Subcutaneous abdominal adipose tissue (tissue), 5 donors: Measurements from ENCODE around the gene LRRC43.

Experiments used
- H3K27ac ChIP-seq: one replicate; pipeline ENCODE4 v1.7.0; 2013; ENCODE audit warnings: low read depth, mild to moderate bottlenecking, inconsistent platforms, low read length, moderate library complexity
- H3K27me3 ChIP-seq, 5 donors: one replicate each; pipeline ENCODE4 v1.7.0; 2013; ENCODE audit warnings: low read length in 5 of 5, inconsistent platforms in 1 of 5; ENCODE audit not compliant: control insufficient read depth in 5 of 5, insufficient read depth in 4 of 5
- H3K36me3 ChIP-seq, 5 donors: one replicate each; pipeline ENCODE4 v1.7.0; 2013; ENCODE audit warnings: low read length in 5 of 5; ENCODE audit not compliant: control insufficient read depth in 5 of 5, insufficient read depth in 5 of 5
- H3K4me1 ChIP-seq, 5 donors: one replicate each; pipeline ENCODE4 v1.7.0; 2013; ENCODE audit warnings: low read length in 5 of 5, mild to moderate bottlenecking in 3 of 5, moderate library complexity in 1 of 5; ENCODE audit not compliant: control insufficient read depth in 5 of 5, insufficient read depth in 5 of 5
- H3K4me3 ChIP-seq, 5 donors: one replicate each; pipeline ENCODE4 v1.7.0; 2013; ENCODE audit warnings: low read length in 5 of 5, low read depth in 1 of 5
- H3K9ac ChIP-seq, 5 donors: one replicate each; pipeline ENCODE4 v1.7.0; 2013; ENCODE audit warnings: low read length in 5 of 5, mild to moderate bottlenecking in 4 of 5, moderate library complexity in 3 of 5
- H3K9me3 ChIP-seq, 5 donors: one replicate each; pipeline ENCODE4 v1.7.0; 2013; ENCODE audit warnings: low read length in 5 of 5; ENCODE audit not compliant: control insufficient read depth in 5 of 5
- donor health status: healthy.
- donor health status: healthy.
- donor health status: healthy.
- donor health status: healthy.
- donor health status: healthy.

LRRC43 gene

GRCh38 chr12:122189626-122190475 lies 6.9 kb downstream of the LRRC43 start:
- no peak overlapping the region for H3K9ac ChIP-seq
- H3K9me3 ChIP-seq = no peaks in the 10 kb centered on the region
- no peak overlapping the region for H3K27ac ChIP-seq
- no peaks in the 10 kb centered on the region for H3K4me1 ChIP-seq
- H3K27me3 ChIP-seq = peaks cover 4 to 14% (median 5%) of the 10 kb centered on the region in 5 donors
- H3K36me3 ChIP-seq = no peaks in the 10 kb centered on the region
- H3K4me3 ChIP-seq = no peak overlapping the region

- no peaks in the 10 kb centered on the region for H3K36me3 ChIP-seq
- no peak overlapping the region for H3K27ac ChIP-seq
- no peaks in the 10 kb centered on the region for H3K4me1 ChIP-seq
- peaks cover 4 to 14% (median 5%) of the 10 kb centered on the region in 5 donors for H3K27me3 ChIP-seq
- no peak overlapping the region for H3K9ac ChIP-seq
- peaks cover 0 to 5% (median 0%) of the 10 kb centered on the region in 5 donors for H3K9me3 ChIP-seq
- no peak overlapping the region for H3K4me3 ChIP-seq
Measured at GRCh38 chr12:122190842-122191668, 8.1 kb downstream of the LRRC43 start.

GRCh38 chr12:122192441-122192840 lies 9.5 kb downstream of the LRRC43 start:
- Histone ChIP-seq H3K36me3 (no peaks in the 10 kb centered on the region), H3K9ac (no peak overlapping the region), H3K4me1 (no peaks in the 10 kb centered on the region), H3K9me3 (peaks cover 0 to 5% (median 0%) of the 10 kb centered on the region in 5 donors), H3K27ac (no peak overlapping the region), H3K27me3 (peaks cover 4 to 18% (median 5%) of the 10 kb centered on the region in 5 donors), H3K4me3 (no peak overlapping the region)

GRCh38 chr12:122194804-122195203 lies 11.9 kb downstream of the LRRC43 start:
- H3K27ac ChIP-seq = no peak overlapping the region
- no peaks in the 10 kb centered on the region for H3K4me1 ChIP-seq

GRCh38 chr12:122195405-122195804 lies 12.5 kb downstream of the LRRC43 start:
- H3K4me3 ChIP-seq = no peak overlapping the region
- H3K27ac ChIP-seq = no peak overlapping the region
- no peaks in the 10 kb centered on the region for H3K36me3 ChIP-seq
- peaks cover under 1 to 19% (median 10%) of the 10 kb centered on the region in 5 donors for H3K27me3 ChIP-seq
- no peak overlapping the region for H3K9ac ChIP-seq
- peaks cover 0 to 5% (median 0%) of the 10 kb centered on the region in 5 donors for H3K9me3 ChIP-seq
- no peaks in the 10 kb centered on the region for H3K4me1 ChIP-seq

More at GRCh38 chr12:122194804-122195203, 11.9 kb downstream of the LRRC43 start:
- H3K9me3 ChIP-seq = peaks cover 0 to 5% (median 0%) of the 10 kb centered on the region in 5 donors
- H3K36me3 ChIP-seq = no peaks in the 10 kb centered on the region
- H3K4me3 ChIP-seq = no peak overlapping the region
- peaks cover 4 to 19% (median 8%) of the 10 kb centered on the region in 5 donors for H3K27me3 ChIP-seq
- H3K9ac ChIP-seq = no peak overlapping the region

GRCh38 chr12:122197612-122197966 lies 14.7 kb downstream of the LRRC43 start:
- H3K27me3 ChIP-seq = peaks cover 8 to 37% (median 22%) of the 10 kb centered on the region in 5 donors
- no peak overlapping the region for H3K27ac ChIP-seq
- H3K4me1 ChIP-seq = no peaks in the 10 kb centered on the region
- no peak overlapping the region for H3K4me3 ChIP-seq
- H3K9me3 ChIP-seq = peaks cover 0 to 5% (median 0%) of the 10 kb centered on the region in 5 donors
- no peaks in the 10 kb centered on the region for H3K36me3 ChIP-seq
- H3K9ac ChIP-seq = no peak overlapping the region

GRCh38 chr12:122199484-122200355 lies 16.8 kb downstream of the LRRC43 start:
- H3K27ac ChIP-seq = no peak overlapping the region
- H3K9ac ChIP-seq = no peak overlapping the region
- H3K27me3 ChIP-seq = peaks cover 15 to 47% (median 34%) of the 10 kb centered on the region in 5 donors
- no peak overlapping the region for H3K4me3 ChIP-seq
- H3K36me3 ChIP-seq = no peaks in the 10 kb centered on the region
- H3K4me1 ChIP-seq = peaks cover 0 to 19% (median 10%) of the 10 kb centered on the region in 5 donors
- peaks cover 0 to 5% (median 0%) of the 10 kb centered on the region in 5 donors for H3K9me3 ChIP-seq

- Histone ChIP-seq H3K27ac (no peak overlapping the region), H3K4me1 (peaks cover 0 to 27% (median 14%) of the 10 kb centered on the region in 5 donors), H3K9ac (no peak overlapping the region), H3K4me3 (no peak overlapping the region), H3K36me3 (no peaks in the 10 kb centered on the region), H3K9me3 (no peaks in the 10 kb centered on the region), H3K27me3 (peaks cover 19 to 55% (median 43%) of the 10 kb centered on the region in 5 donors)
Measured at GRCh38 chr12:122200541-122201175, 17.7 kb downstream of the LRRC43 start.

GRCh38 chr12:122201381-122201780 lies 18.5 kb downstream of the LRRC43 start:
- Histone ChIP-seq H3K9ac (no peak overlapping the region), H3K27me3 (peaks cover 19 to 60% (median 44%) of the 10 kb centered on the region in 5 donors), H3K4me1 (peaks cover 0 to 30% (median 14%) of the 10 kb centered on the region in 5 donors), H3K27ac (no peak overlapping the region), H3K4me3 (no peak overlapping the region), H3K36me3 (no peaks in the 10 kb centered on the region), H3K9me3 (no peaks in the 10 kb centered on the region)
